HepG2 (cell line): ENCODE data around the gene RPL39. TPM values are rescaled to one million over a fixed set of nuclear protein-coding genes. Genes with fewer than 3 reads are reported as not detected.
A peak's percentile ranks its signal among the peaks of the same experiment; 100 is the strongest.

Experiments
- CBX2 ChIP-seq, 2 experiments: fragments of 200-600 bp in 1 of 2; sonication (generic); formaldehyde crosslinking in 1 of 2; IDR thresholded peaks; 2 replicates each; pipeline versions ENCODE4 v1.7.0 to v1.8.1; 2018 to 2022; ENCODE audit warnings: low read depth in 2 of 2, low read length in 1 of 2, mild to moderate bottlenecking in 1 of 2, missing genetic modification reagents in 1 of 2
- KDM1A ChIP-seq: IDR thresholded peaks from 2 replicates; pipeline ENCODE4 v1.6.1; 2016; ENCODE audit warnings: missing compliant biosample characterization
- MEIS1 ChIP-seq: sonication (generic); formaldehyde crosslinking; IDR thresholded peaks from 2 replicates; pipeline ENCODE4 v1.9.0; 2021; ENCODE audit warnings: mild to moderate bottlenecking, missing genetic modification reagents, moderate library complexity, borderline replicate concordance
- MXD4 ChIP-seq: IDR thresholded peaks from 2 replicates; pipeline ENCODE4 v1.6.1; 2016; ENCODE audit warnings: mild to moderate bottlenecking, missing biosample characterization, missing genetic modification reagents
- NFRKB ChIP-seq: fragments of 450-650 bp; IDR thresholded peaks from 2 replicates; pipeline ENCODE4 v1.6.1; 2017
- POGZ ChIP-seq: sonication (generic); formaldehyde crosslinking; IDR thresholded peaks from 2 replicates; pipeline ENCODE4 v1.4.0; 2020; ENCODE audit warnings: mild to moderate bottlenecking, missing genetic modification reagents
- SMYD3 ChIP-seq: sonication (generic); formaldehyde crosslinking; IDR thresholded peaks from 2 replicates; pipeline ENCODE4 v1.8.1; 2023; ENCODE audit warnings: mild to moderate bottlenecking, missing genetic modification reagents
- TBP ChIP-seq: sonication (generic); formaldehyde crosslinking; IDR thresholded peaks from 2 replicates; pipeline ENCODE4 v1.5.0; 2020; ENCODE audit warnings: missing genetic modification reagents
- TGIF2 ChIP-seq: IDR thresholded peaks from 2 replicates; pipeline ENCODE4 v1.6.1; 2016; ENCODE audit warnings: control low read depth, missing compliant biosample characterization
- ZBTB1 ChIP-seq: sonication (generic); formaldehyde crosslinking; IDR thresholded peaks from 2 replicates; pipeline ENCODE4 v1.4.0; 2020; ENCODE audit warnings: missing genetic modification reagents, borderline replicate concordance
- ZBTB20 ChIP-seq: sonication (generic); formaldehyde crosslinking; IDR thresholded peaks from 2 replicates; pipeline ENCODE4 v1.8.1; 2023; ENCODE audit warnings: missing genetic modification reagents, low read depth, mild to moderate bottlenecking, borderline replicate concordance
- ZNF674 ChIP-seq: sonication (generic); formaldehyde crosslinking; IDR thresholded peaks from 2 replicates; pipeline ENCODE4 v1.5.0; 2020; ENCODE audit warnings: low read depth, mild to moderate bottlenecking, missing genetic modification reagents
- ZNF703 ChIP-seq: sonication (generic); formaldehyde crosslinking; IDR thresholded peaks from 2 replicates; pipeline ENCODE4 v1.5.1; 2020; ENCODE audit warnings: missing genetic modification reagents, mild to moderate bottlenecking, moderate library complexity, borderline replicate concordance
- ZNF776 ChIP-seq: sonication (generic); formaldehyde crosslinking; IDR thresholded peaks from 2 replicates; pipeline ENCODE4 v1.4.0; 2020; ENCODE audit warnings: mild to moderate bottlenecking, missing genetic modification reagents
- ZNF878 ChIP-seq: sonication (generic); formaldehyde crosslinking; IDR thresholded peaks from 2 replicates; pipeline ENCODE4 v1.8.1; 2023; ENCODE audit warnings: mild to moderate bottlenecking, missing genetic modification reagents, moderate library complexity
- polyA plus RNA-seq, 8 experiments: library from polyadenylated mRNA; depleted of rRNA in 3 of 8; stranded (reverse) in 7 of 8; unstranded in 1 of 8; fragments of >200 nt; fragmentation: Illumina TruSeq in 4 of 8; extraction: Trizol in 4 of 8; gene quantifications; 2 replicates each; pipeline versions ENCODE4 v1.2.1 to v1.2.3, GENCODE V29; 2011 to 2016; ENCODE audit warnings: low read depth in 4 of 8, missing spikeins in 1 of 8, mixed read lengths in 1 of 8; ENCODE audit not compliant: insufficient read depth in 1 of 8
- total RNA-seq, 5 experiments: library from RNA; depleted of rRNA; stranded (reverse); fragments of >200 nt; fragmentation: Illumina TruSeq; extraction: Trizol; gene quantifications; 2 replicates each; pipeline ENCODE4 v1.2.3, GENCODE V29; 2016; ENCODE audit warnings: low read depth in 1 of 5
- TF ChIP-seq, protein P1 (sequence below): sonication (generic); formaldehyde crosslinking; IDR thresholded peaks from 2 replicates; pipeline ENCODE4 v1.9.0; 2021; ENCODE audit warnings: mild to moderate bottlenecking, missing genetic modification reagents
- TF ChIP-seq, protein P2 (sequence below): sonication (generic); formaldehyde crosslinking; conservative IDR thresholded peaks from 2 replicates; pipeline ENCODE4 v1.4.0; 2020; ENCODE audit warnings: missing genetic modification reagents
- TF ChIP-seq, protein P3 (sequence below): sonication (generic); formaldehyde crosslinking; IDR thresholded peaks from 2 replicates; pipeline ENCODE4 v1.4.0; 2020; ENCODE audit warnings: missing genetic modification reagents, borderline replicate concordance

Gene RPL39
- total and polyA plus RNA-seq, 2 of the 13 experiments (the other 11 are each of a cell fraction or from before 2014, with no cell fraction given): 2,312 to 3,547 TPM

DNA sequence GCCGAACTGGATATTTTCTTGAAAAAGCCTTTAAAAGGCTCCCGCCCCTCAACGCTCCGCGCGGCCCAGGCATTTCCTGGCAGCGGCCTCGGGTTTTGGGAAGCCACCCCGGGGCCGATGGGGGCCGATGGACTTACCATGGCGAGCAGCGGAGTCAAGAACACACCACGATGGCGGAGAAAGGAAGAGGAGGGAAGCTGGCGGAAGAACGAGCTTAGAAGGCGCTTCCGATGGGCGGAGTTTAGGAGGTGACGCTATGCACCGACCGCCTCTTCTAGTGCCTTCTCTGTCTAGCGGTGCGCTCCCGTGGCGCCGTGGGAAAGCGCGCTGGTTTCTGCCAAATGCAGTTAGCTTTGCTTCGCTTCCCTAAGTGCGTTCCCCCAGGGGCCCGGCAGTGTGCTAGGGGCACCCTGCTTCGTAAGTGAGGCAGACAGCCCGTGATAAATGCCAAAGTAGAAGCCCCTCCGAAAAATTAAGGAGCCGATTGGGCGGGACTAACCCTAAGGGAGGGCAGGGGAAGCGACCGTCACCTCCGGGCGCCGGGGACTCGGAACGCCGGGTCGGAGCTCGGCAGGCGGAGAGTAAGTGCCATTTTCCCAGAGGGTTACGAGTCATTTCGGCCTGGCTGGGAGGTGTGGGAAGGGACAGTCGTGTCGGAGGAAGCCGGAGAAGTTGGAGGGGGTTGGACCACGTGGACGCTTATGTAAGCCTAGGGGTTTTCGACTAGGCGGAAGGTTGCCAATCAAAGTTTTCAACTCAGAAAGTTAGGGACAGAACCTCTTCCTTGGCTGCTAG lies at the start of gene RPL39 (continued):
- TF ChIP-seq, protein P1, sequence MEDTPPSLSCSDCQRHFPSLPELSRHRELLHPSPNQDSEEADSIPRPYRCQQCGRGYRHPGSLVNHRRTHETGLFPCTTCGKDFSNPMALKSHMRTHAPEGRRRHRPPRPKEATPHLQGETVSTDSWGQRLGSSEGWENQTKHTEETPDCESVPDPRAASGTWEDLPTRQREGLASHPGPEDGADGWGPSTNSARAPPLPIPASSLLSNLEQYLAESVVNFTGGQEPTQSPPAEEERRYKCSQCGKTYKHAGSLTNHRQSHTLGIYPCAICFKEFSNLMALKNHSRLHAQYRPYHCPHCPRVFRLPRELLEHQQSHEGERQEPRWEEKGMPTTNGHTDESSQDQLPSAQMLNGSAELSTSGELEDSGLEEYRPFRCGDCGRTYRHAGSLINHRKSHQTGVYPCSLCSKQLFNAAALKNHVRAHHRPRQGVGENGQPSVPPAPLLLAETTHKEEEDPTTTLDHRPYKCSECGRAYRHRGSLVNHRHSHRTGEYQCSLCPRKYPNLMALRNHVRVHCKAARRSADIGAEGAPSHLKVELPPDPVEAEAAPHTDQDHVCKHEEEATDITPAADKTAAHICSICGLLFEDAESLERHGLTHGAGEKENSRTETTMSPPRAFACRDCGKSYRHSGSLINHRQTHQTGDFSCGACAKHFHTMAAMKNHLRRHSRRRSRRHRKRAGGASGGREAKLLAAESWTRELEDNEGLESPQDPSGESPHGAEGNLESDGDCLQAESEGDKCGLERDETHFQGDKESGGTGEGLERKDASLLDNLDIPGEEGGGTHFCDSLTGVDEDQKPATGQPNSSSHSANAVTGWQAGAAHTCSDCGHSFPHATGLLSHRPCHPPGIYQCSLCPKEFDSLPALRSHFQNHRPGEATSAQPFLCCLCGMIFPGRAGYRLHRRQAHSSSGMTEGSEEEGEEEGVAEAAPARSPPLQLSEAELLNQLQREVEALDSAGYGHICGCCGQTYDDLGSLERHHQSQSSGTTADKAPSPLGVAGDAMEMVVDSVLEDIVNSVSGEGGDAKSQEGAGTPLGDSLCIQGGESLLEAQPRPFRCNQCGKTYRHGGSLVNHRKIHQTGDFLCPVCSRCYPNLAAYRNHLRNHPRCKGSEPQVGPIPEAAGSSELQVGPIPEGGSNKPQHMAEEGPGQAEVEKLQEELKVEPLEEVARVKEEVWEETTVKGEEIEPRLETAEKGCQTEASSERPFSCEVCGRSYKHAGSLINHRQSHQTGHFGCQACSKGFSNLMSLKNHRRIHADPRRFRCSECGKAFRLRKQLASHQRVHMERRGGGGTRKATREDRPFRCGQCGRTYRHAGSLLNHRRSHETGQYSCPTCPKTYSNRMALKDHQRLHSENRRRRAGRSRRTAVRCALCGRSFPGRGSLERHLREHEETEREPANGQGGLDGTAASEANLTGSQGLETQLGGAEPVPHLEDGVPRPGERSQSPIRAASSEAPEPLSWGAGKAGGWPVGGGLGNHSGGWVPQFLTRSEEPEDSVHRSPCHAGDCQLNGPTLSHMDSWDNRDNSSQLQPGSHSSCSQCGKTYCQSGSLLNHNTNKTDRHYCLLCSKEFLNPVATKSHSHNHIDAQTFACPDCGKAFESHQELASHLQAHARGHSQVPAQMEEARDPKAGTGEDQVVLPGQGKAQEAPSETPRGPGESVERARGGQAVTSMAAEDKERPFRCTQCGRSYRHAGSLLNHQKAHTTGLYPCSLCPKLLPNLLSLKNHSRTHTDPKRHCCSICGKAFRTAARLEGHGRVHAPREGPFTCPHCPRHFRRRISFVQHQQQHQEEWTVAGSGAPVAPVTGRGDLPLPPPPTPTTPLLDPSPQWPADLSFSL (CRISPR knock-in tag): no peak
- TF ChIP-seq, protein P2, sequence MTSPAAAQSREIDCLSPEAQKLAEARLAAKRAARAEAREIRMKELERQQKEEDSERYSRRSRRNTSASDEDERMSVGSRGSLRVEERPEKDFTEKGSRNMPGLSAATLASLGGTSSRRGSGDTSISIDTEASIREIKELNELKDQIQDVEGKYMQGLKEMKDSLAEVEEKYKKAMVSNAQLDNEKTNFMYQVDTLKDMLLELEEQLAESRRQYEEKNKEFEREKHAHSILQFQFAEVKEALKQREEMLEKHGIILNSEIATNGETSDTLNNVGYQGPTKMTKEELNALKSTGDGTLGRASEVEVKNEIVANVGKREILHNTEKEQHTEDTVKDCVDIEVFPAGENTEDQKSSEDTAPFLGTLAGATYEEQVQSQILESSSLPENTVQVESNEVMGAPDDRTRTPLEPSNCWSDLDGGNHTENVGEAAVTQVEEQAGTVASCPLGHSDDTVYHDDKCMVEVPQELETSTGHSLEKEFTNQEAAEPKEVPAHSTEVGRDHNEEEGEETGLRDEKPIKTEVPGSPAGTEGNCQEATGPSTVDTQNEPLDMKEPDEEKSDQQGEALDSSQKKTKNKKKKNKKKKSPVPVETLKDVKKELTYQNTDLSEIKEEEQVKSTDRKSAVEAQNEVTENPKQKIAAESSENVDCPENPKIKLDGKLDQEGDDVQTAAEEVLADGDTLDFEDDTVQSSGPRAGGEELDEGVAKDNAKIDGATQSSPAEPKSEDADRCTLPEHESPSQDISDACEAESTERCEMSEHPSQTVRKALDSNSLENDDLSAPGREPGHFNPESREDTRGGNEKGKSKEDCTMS: no peak
- no peak for TF ChIP-seq MXD4 (CRISPR knock-in tag)
- TF ChIP-seq TBP: no peak
- no peak for TF ChIP-seq ZNF776
- TF ChIP-seq, protein P3, sequence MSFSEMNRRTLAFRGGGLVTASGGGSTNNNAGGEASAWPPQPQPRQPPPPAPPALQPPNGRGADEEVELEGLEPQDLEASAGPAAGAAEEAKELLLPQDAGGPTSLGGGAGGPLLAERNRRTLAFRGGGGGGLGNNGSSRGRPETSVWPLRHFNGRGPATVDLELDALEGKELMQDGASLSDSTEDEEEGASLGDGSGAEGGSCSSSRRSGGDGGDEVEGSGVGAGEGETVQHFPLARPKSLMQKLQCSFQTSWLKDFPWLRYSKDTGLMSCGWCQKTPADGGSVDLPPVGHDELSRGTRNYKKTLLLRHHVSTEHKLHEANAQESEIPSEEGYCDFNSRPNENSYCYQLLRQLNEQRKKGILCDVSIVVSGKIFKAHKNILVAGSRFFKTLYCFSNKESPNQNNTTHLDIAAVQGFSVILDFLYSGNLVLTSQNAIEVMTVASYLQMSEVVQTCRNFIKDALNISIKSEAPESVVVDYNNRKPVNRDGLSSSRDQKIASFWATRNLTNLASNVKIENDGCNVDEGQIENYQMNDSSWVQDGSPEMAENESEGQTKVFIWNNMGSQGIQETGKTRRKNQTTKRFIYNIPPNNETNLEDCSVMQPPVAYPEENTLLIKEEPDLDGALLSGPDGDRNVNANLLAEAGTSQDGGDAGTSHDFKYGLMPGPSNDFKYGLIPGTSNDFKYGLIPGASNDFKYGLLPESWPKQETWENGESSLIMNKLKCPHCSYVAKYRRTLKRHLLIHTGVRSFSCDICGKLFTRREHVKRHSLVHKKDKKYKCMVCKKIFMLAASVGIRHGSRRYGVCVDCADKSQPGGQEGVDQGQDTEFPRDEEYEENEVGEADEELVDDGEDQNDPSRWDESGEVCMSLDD (CRISPR knock-in tag): no peak
- 0 out of 2 replicates have a peak, but pooled peaks have one; percentile 35 for TF ChIP-seq POGZ (CRISPR knock-in tag)
- TF ChIP-seq ZBTB20 (CRISPR knock-in tag): no peak
- TF ChIP-seq ZBTB1 (CRISPR knock-in tag): no peak
- no peak for TF ChIP-seq NFRKB
- TF ChIP-seq SMYD3 (CRISPR knock-in tag): no peak
- TF ChIP-seq ZNF878 (CRISPR knock-in tag): peak; percentile 48; the same call in 1 of the 2 replicates
- no peak; the same call in 1 of the 2 replicates for TF ChIP-seq ZNF703 (CRISPR knock-in tag)
- no peak for TF ChIP-seq MEIS1 (CRISPR knock-in tag)
- TF ChIP-seq TGIF2 (CRISPR knock-in tag): peak; percentile 23; the same call in 1 of the 2 replicates
- no peak for TF ChIP-seq KDM1A
- no peak for TF ChIP-seq ZNF674 (CRISPR knock-in tag)
- TF ChIP-seq CBX2 (IDR thresholded peaks at IDR 0.05; ENCODE audit: low read depth, low read length): no peak
- no peak for TF ChIP-seq CBX2 (CRISPR knock-in tag; IDR thresholded peaks at IDR 0.05; ENCODE audit: low read depth)
